Cardiac muscle cell (in vitro differentiated cells and primary cell): ENCODE measurements around the gene MYDGF. TPM values are rescaled to one million over a fixed set of nuclear protein-coding genes. Genes with fewer than 3 reads are reported as not detected.
A peak's percentile ranks its signal among the peaks of the same experiment; 100 is the strongest.

Experiments used
- DNase-seq, 2 donors: peaks; one replicate each; pipeline versions ENCODE4 v3.0.0 to v3.0.0-alpha.2; 2010 to 2017; ENCODE audit warnings: low read depth in 1 of 2, low spot score in 1 of 2
- H3K27ac ChIP-seq: fragments of 200-600 bp; sonication (generic); 2 replicates; pipeline ENCODE4 v1.5.1; 2016
- H3K27me3 ChIP-seq: fragments of 200-600 bp; sonication (generic); 2 replicates; pipeline ENCODE4 v1.6.0; 2016; ENCODE audit warnings: control low read depth
- H3K36me3 ChIP-seq: fragments of 200-600 bp; sonication (generic); 2 replicates; pipeline ENCODE4 v1.5.1; 2016; ENCODE audit warnings: control low read depth
- H3K4me1 ChIP-seq: fragments of 200-600 bp; sonication (generic); 2 replicates; pipeline ENCODE4 v1.8.1; 2017; ENCODE audit warnings: low read depth, mild to moderate bottlenecking, mixed run types
- H3K4me3 ChIP-seq: fragments of 200-600 bp; sonication (generic); 2 replicates; pipeline ENCODE4 v1.5.1; 2016; ENCODE audit warnings: mild to moderate bottlenecking
- H3K9me3 ChIP-seq: fragments of 200-600 bp; sonication (generic); 2 replicates; pipeline ENCODE4 v1.5.1; 2017; ENCODE audit warnings: low read depth, mild to moderate bottlenecking, control low read depth
- polyA plus RNA-seq: library from polyadenylated mRNA; unstranded; fragments of >200 nt; fragmentation: Nextera tagmentation; extraction: Ambion mirVana; gene quantifications from 2 replicates; pipeline ENCODE4 v1.2.1, GENCODE V29; 2016
- total RNA-seq: library from RNA; depleted of rRNA; stranded (reverse); fragments of >200 nt; gene quantifications from 2 replicates; pipeline ENCODE4 v1.2.3, GENCODE V29; 2016
- TF ChIP-seq, protein P1 (sequence below): IDR thresholded peaks from 2 replicates; pipeline ENCODE4 v1.5.1; 2012; ENCODE audit warnings: low read depth, mild to moderate bottlenecking, low read length

MYDGF gene
- total and polyA plus RNA-seq, 2 experiments from 2014 or later = 47.9 to 206 TPM

GRCh38 chr19:4660181-4660791 is 9.9 kb downstream of the MYDGF start:
- H3K9me3 ChIP-seq = no peaks in the 10 kb centered on the region
- TF ChIP-seq, protein P1, sequence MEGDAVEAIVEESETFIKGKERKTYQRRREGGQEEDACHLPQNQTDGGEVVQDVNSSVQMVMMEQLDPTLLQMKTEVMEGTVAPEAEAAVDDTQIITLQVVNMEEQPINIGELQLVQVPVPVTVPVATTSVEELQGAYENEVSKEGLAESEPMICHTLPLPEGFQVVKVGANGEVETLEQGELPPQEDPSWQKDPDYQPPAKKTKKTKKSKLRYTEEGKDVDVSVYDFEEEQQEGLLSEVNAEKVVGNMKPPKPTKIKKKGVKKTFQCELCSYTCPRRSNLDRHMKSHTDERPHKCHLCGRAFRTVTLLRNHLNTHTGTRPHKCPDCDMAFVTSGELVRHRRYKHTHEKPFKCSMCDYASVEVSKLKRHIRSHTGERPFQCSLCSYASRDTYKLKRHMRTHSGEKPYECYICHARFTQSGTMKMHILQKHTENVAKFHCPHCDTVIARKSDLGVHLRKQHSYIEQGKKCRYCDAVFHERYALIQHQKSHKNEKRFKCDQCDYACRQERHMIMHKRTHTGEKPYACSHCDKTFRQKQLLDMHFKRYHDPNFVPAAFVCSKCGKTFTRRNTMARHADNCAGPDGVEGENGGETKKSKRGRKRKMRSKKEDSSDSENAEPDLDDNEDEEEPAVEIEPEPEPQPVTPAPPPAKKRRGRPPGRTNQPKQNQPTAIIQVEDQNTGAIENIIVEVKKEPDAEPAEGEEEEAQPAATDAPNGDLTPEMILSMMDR = peak; percentile 18
- no peaks in the 10 kb centered on the region for H3K4me1 ChIP-seq
- H3K27ac ChIP-seq = no peak overlapping the region
- H3K4me3 ChIP-seq = no peak overlapping the region
- H3K36me3 ChIP-seq = peaks cover 12% of the 10 kb centered on the region
- no peaks in the 10 kb centered on the region for H3K27me3 ChIP-seq
- peak in 1 of 2 donors; percentile 41 for DNase-seq

DNA sequence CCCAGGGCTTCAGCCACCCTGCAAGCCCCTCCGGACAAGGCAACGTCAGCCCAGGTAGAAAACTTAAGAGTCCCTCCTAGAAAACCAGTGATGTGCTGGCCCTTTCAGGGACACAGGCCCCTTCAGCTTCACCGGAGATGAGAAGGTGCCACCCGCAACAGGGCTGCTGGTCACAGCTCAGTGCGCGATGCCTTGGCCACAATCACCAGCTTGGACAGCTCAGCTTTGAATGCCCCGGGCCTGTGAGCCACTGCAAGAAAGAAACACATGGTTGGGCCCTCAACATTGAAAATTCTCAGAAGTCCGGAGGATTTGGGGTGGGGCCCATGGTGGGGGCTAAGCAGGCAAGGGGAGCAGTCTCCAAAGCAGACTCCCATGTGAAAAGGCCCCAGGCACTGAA is 12.3 kb downstream of the MYDGF start:
- DNase-seq = no peak
- no peak overlapping the region for H3K27ac ChIP-seq
- no peaks in the 10 kb centered on the region for H3K27me3 ChIP-seq
- H3K36me3 ChIP-seq = peaks cover 12% of the 10 kb centered on the region
- H3K4me3 ChIP-seq = no peak overlapping the region
- TF ChIP-seq, protein P1 = no peak
- H3K4me1 ChIP-seq = peaks cover 6% of the 10 kb centered on the region
- H3K9me3 ChIP-seq = no peaks in the 10 kb centered on the region

- no peak overlapping the region for H3K4me3 ChIP-seq
- no peak overlapping the region for H3K27ac ChIP-seq
- H3K4me1 ChIP-seq = peaks cover 6% of the 10 kb centered on the region
- TF ChIP-seq, protein P1 = no peak
- H3K27me3 ChIP-seq = no peaks in the 10 kb centered on the region
- H3K36me3 ChIP-seq = peaks cover 12% of the 10 kb centered on the region
- DNase-seq = no peak
- no peaks in the 10 kb centered on the region for H3K9me3 ChIP-seq
These were observed 12.9 kb downstream of the MYDGF start for GRCh38 chr19:4657262-4657661.

GRCh38 chr19:4656102-4656501 is 14.0 kb downstream of the MYDGF start:
- TF ChIP-seq, protein P1 = no peak
- H3K4me3 ChIP-seq = no peak overlapping the region
- H3K27ac ChIP-seq = no peak overlapping the region
- no peaks in the 10 kb centered on the region for H3K9me3 ChIP-seq
- H3K4me1 ChIP-seq = peaks cover 6% of the 10 kb centered on the region
- no peaks in the 10 kb centered on the region for H3K27me3 ChIP-seq
- peaks cover 12% of the 10 kb centered on the region for H3K36me3 ChIP-seq
- no peak for DNase-seq

DNA sequence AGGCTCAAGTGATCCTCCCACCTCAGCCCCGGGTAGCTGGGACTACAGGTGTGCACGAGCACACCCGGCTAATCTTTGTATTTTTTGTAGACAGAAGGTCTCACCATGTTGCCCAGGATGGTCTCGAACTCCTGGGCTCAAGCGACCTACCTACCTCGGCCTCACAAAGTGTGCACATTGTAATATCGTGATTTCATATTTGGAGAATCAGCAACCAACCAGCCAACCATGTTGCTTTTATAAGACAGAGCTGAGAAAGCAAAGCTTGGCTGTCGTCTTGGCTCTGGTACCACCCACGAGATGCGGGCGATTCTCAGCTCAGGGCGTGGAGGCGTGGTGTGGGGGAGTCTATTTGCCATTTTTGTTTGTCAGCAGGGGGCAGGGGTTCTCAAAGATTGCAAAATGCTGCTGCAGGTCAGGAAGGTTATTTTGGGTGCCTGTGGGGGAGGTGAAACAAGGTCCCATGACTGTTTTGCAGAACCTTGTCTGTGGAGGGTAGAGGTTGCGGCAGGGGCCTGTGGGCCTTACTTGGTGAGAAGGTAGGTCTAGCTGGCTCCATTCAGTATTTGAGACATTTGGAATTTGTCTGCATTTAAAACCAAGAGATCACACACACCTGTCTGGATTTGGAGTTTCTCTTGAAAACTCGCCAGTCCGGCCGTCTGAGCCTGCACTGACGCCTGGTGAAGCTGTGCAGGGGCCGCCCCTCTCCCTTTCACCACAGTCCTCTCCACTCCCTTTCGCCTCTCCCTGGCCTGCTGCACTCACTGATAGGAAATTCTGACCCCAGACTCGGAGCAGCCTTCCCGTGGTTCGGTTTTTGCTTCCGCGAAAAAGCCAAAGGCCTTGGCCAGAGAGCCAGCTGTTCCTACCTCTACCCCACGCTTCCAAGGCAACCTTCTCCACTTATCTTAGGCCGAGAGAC is 15.4 kb downstream of the MYDGF start:
- Histone ChIP-seq H3K27me3 (no peaks in the 10 kb centered on the region), H3K9me3 (no peaks in the 10 kb centered on the region), H3K27ac (peak overlapping the region; percentile 31), H3K4me3 (no peak overlapping the region), H3K4me1 (peaks cover 6% of the 10 kb centered on the region), H3K36me3 (peaks cover 7% of the 10 kb centered on the region)
- TF ChIP-seq, protein P1 = no peak
- DNase-seq = no peak
